H1 (cell line): Measurements from ENCODE around the gene PCDHB5. TPM values are rescaled to one million over a fixed set of nuclear protein-coding genes. Genes with fewer than 3 reads are reported as not detected.
"Not testable (repeated sequence)": the region's sequence is repeated elsewhere in the genome, so short reads cannot be mapped to it uniquely, and the experiment has no call there.

Source experiments
- CTCF ChIA-PET: fragments of 300-600 bp; sonication (Branson Sonifier 250); formaldehyde crosslinking; loops from one replicate; lab custom pipeline; 2021; ENCODE audit not compliant: partially characterized antibody; lab: Charles Lee
- POLR2A ChIA-PET: fragments of 300-600 bp; sonication (Branson Sonifier 250); formaldehyde crosslinking; loops from one replicate; lab custom pipeline; 2021; ENCODE audit warnings: inconsistent platforms; ENCODE audit not compliant: partially characterized antibody; lab: Charles Lee
- DNase-seq, 2 experiments: peaks; one replicate each; pipeline versions ENCODE4 v3.0.0 to v3.0.0-alpha.2; 2010 to 2022; ENCODE audit warnings: low spot score in 2 of 2, low read depth in 1 of 2, mixed read lengths in 1 of 2
- FAIRE-seq: peaks from 2 replicates; lab custom pipeline; 2011; peaks lifted over from hg19 to GRCh38; lab: Jason Lieb, UNC
- H2AFZ ChIP-seq: 2 replicates; pipeline ENCODE4 v1.8.1; 2012; ENCODE audit warnings: low read length, inconsistent platforms
- H2AK5ac ChIP-seq: 2 replicates; pipeline ENCODE4 v1.6.1; 2013; ENCODE audit warnings: low read depth, low read length
- H2BK120ac ChIP-seq: replicated peaks from 2 replicates; pipeline ENCODE3; 2013; ENCODE audit warnings: low read depth, low read length, inconsistent platforms
- H2BK12ac ChIP-seq: 2 replicates; pipeline ENCODE4 v1.6.1; 2013; ENCODE audit warnings: low read depth, low read length
- H2BK15ac ChIP-seq: 2 replicates; pipeline ENCODE4 v1.6.1; 2013; ENCODE audit warnings: low read length
- H2BK20ac ChIP-seq: 2 replicates; pipeline ENCODE4 v1.6.1; 2013; ENCODE audit warnings: low read length
- H2BK5ac ChIP-seq: 2 replicates; pipeline ENCODE4 v1.6.1; 2013; ENCODE audit warnings: low read depth, low read length
- H3K14ac ChIP-seq: 2 replicates; pipeline ENCODE4 v1.6.1; 2013; ENCODE audit warnings: inconsistent platforms; ENCODE audit not compliant: insufficient read length
- H3K18ac ChIP-seq: 2 replicates; pipeline ENCODE4 v1.6.1; 2013; ENCODE audit warnings: low read length; ENCODE audit errors: extremely low read depth
- H3K23ac ChIP-seq: 2 replicates; pipeline ENCODE4 v1.6.1; 2013; ENCODE audit warnings: inconsistent platforms; ENCODE audit not compliant: insufficient read length
- H3K23me2 ChIP-seq: 2 replicates; pipeline ENCODE4 v1.6.1; 2013; ENCODE audit warnings: low read depth, low read length
- H3K27ac ChIP-seq: 2 replicates; pipeline ENCODE4 v1.6.1; 2011; ENCODE audit warnings: low read depth, low read length, inconsistent platforms
- H3K27me3 ChIP-seq, 4 experiments: replicated peaks in 1 of 4; 1 replicate in 1 of 4; 2 replicates in 3 of 4; pipeline versions ENCODE4 v1.6.1 to v1.8.1; 2011 to 2013; ENCODE audit warnings: low read length in 3 of 4, mild to moderate bottlenecking in 3 of 4, inconsistent platforms in 2 of 4, mixed read lengths in 2 of 4, moderate library complexity in 1 of 4; ENCODE audit not compliant: control insufficient read depth in 3 of 4, insufficient read depth in 3 of 4; ENCODE audit errors: extremely low read depth in 1 of 4
- H3K36me3 ChIP-seq, 4 experiments: 2 replicates each; pipeline versions ENCODE4 v1.6.1 to v1.8.1; 2011 to 2013; ENCODE audit warnings: mild to moderate bottlenecking in 4 of 4, low read length in 3 of 4, moderate library complexity in 2 of 4, control low read depth in 1 of 4, inconsistent platforms in 1 of 4; ENCODE audit not compliant: insufficient read depth in 4 of 4, control insufficient read depth in 2 of 4
- H3K4ac ChIP-seq: replicated peaks from 2 replicates; pipeline ENCODE3; 2013; ENCODE audit warnings: low read length, low read depth, mixed read lengths, inconsistent platforms; ENCODE audit not compliant: insufficient read length
- H3K4me1 ChIP-seq, 4 experiments: replicated peaks in 1 of 4; 1 replicate in 1 of 4; 2 replicates in 3 of 4; pipeline versions ENCODE4 v1.6.1 to v1.8.1; 2011 to 2013; ENCODE audit warnings: low read length in 3 of 4, inconsistent platforms in 2 of 4, mixed read lengths in 1 of 4; ENCODE audit not compliant: insufficient read depth in 4 of 4, control insufficient read depth in 3 of 4
- H3K4me2 ChIP-seq, 2 experiments: 2 replicates each; pipeline versions ENCODE4 v1.6.1 to v1.8.1; 2011 to 2013; ENCODE audit warnings: low read depth in 2 of 2, low read length in 2 of 2, control low read depth in 1 of 2, inconsistent platforms in 1 of 2, mild to moderate bottlenecking in 1 of 2; ENCODE audit not compliant: insufficient read depth in 1 of 2
- H3K4me3 ChIP-seq, 4 experiments: fragments of 200-600, 300-600 bp in 1 of 4; sonication (generic), shearing (Covaris generic), sonication (Bioruptor Twin) in 1 of 4; 2 replicates each; pipeline versions ENCODE4 v1.5.1 to v1.8.1; 2011 to 2016; ENCODE audit warnings: low read length in 4 of 4, low read depth in 3 of 4, control low read depth in 2 of 4, inconsistent platforms in 2 of 4, mild to moderate bottlenecking in 2 of 4, mixed read lengths in 1 of 4, moderate library complexity in 1 of 4; ENCODE audit not compliant: insufficient read depth in 2 of 4; ENCODE audit errors: extremely low read depth in 1 of 4
- H3K56ac ChIP-seq: replicated peaks from 2 replicates; pipeline ENCODE3; 2013; ENCODE audit warnings: low read depth, mild to moderate bottlenecking, mixed read lengths, low read length, inconsistent platforms; ENCODE audit not compliant: insufficient read length
- H3K79me1 ChIP-seq: 2 replicates; pipeline ENCODE4 v1.6.1; 2013; ENCODE audit warnings: low read depth, low read length, control low read depth
- H3K79me2 ChIP-seq, 2 experiments: 2 replicates each; pipeline versions ENCODE4 v1.6.1 to v1.8.1; 2012 to 2013; ENCODE audit warnings: low read length in 2 of 2, mild to moderate bottlenecking in 2 of 2, inconsistent platforms in 1 of 2; ENCODE audit not compliant: insufficient read depth in 2 of 2, control insufficient read depth in 1 of 2
- H3K9ac ChIP-seq, 4 experiments: replicated peaks in 1 of 4; 1 replicate in 1 of 4; 2 replicates in 3 of 4; pipeline versions ENCODE4 v1.6.1 to v1.8.1; 2011 to 2013; ENCODE audit warnings: low read depth in 3 of 4, low read length in 3 of 4, control low read depth in 2 of 4, mild to moderate bottlenecking in 2 of 4, moderate library complexity in 2 of 4, inconsistent platforms in 1 of 4; ENCODE audit errors: extremely low read depth in 1 of 4
- H3K9me3 ChIP-seq, 2 experiments: 2 replicates each; pipeline versions ENCODE4 v1.6.1 to v1.8.1; 2012 to 2013; ENCODE audit warnings: mild to moderate bottlenecking in 2 of 2, moderate library complexity in 2 of 2, control low read depth in 1 of 2, inconsistent platforms in 1 of 2, low read depth in 1 of 2, low read length in 1 of 2, mixed read lengths in 1 of 2; ENCODE audit not compliant: insufficient read depth in 2 of 2
- H4K20me1 ChIP-seq, 2 experiments: replicated peaks in 1 of 2; 2 replicates each; pipeline versions ENCODE3 to v1.8.1; 2011 to 2013; ENCODE audit warnings: inconsistent platforms in 2 of 2, low read length in 2 of 2, mild to moderate bottlenecking in 1 of 2; ENCODE audit not compliant: insufficient read depth in 2 of 2, control insufficient read depth in 1 of 2
- H4K5ac ChIP-seq: 2 replicates; pipeline ENCODE4 v1.6.1; 2013; ENCODE audit warnings: low read length, low read depth, mixed read lengths, inconsistent platforms; ENCODE audit not compliant: insufficient read length
- H4K8ac ChIP-seq: 2 replicates; pipeline ENCODE4 v1.8.0; 2013; ENCODE audit warnings: mild to moderate bottlenecking, moderate library complexity, low read length, inconsistent platforms; ENCODE audit not compliant: insufficient read depth; ENCODE audit errors: extremely low read depth
- H4K91ac ChIP-seq: replicated peaks from 2 replicates; pipeline ENCODE3; 2013; ENCODE audit warnings: low read length, mixed read lengths, inconsistent platforms; ENCODE audit not compliant: insufficient read length
- WGBS, 2 experiments: shearing (Covaris generic) in 1 of 2; methylation state at CpG; one replicate each; pipeline versions ENCODE4 v1.1.6 to v1.1.7; 2013 to 2015; ENCODE audit warnings: low lambda C conversion rate in 2 of 2, mixed read lengths in 2 of 2, inconsistent platforms in 1 of 2, low coverage in 1 of 2, missing lambda C conversion rate in 1 of 2; ENCODE audit not compliant: insufficient replicate concordance in 2 of 2, insufficient coverage in 1 of 2, insufficient read length in 1 of 2; ENCODE audit errors: extremely low coverage in 1 of 2, missing lambda C conversion rate in 1 of 2; 5-methylcytosine and 5-hydroxymethylcytosine counted together
- polyA plus RNA-seq, 7 experiments: library from polyadenylated mRNA; depleted of rRNA in 3 of 7; stranded (reverse) in 5 of 7; unstranded in 2 of 7; fragments of >200 nt in 5 of 7; fragments of 200-250 nt in 2 of 7; gene quantifications; 1 replicate in 5 of 7; 2 replicates in 1 of 7; 4 replicates in 1 of 7; pipeline versions ENCODE4 v1.2.1 to v1.2.3, GENCODE V29; 2011 to 2013; ENCODE audit warnings: missing spikeins in 2 of 7, mixed read lengths in 2 of 7
- total RNA-seq: library from RNA; stranded (reverse); fragmentation: NEBNext Ultra II Directional; extraction: Animal tissue kit (Norgen Biotek cat#: 25700); gene quantifications from 2 replicates; pipeline ENCODE4 v1.2.1, GENCODE V29; 2021

The PCDHB5 gene
- total and polyA plus RNA-seq, 2 of the 8 experiments (the other 6 are each of a cell fraction or from before 2014, with no cell fraction given) = 2.4 to 8.2 TPM

DNA sequence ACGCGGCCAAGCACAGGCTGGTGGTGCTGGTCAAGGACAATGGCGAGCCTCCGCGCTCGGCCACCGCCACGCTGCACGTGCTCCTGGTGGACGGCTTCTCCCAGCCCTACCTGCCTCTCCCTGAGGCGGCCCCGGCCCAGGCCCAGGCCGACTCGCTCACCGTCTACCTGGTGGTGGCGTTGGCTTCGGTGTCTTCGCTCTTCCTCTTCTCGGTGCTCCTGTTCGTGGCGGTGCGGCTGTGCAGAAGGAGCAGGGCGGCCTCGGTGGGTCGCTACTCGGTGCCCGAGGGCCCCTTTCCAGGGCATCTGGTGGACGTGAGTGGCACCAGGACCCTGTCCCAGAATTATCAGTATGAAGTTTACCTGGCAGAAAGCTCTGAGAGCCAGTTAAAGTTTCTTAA is 22.9 kb downstream of the PCDHB5 start:
- H3K23me2 ChIP-seq, FAIRE-seq, DNase-seq, H3K4me3 ChIP-seq, H3K14ac ChIP-seq, H4K20me1 ChIP-seq, H3K79me2 ChIP-seq, H4K5ac ChIP-seq, H4K91ac ChIP-seq, H3K56ac ChIP-seq, H3K9me3 ChIP-seq, H3K79me1 ChIP-seq, H3K9ac ChIP-seq, H3K18ac ChIP-seq, H3K4ac ChIP-seq, H2BK5ac ChIP-seq, H2AFZ ChIP-seq, H2BK20ac ChIP-seq, H2BK15ac ChIP-seq, H2AK5ac ChIP-seq, H3K36me3 ChIP-seq, H3K4me1 ChIP-seq, H3K27ac ChIP-seq, POLR2A ChIA-PET, H3K27me3 ChIP-seq, H3K4me2 ChIP-seq, H2BK120ac ChIP-seq, H4K8ac ChIP-seq, H3K23ac ChIP-seq, H2BK12ac ChIP-seq: not testable (repeated sequence)
- CTCF ChIA-PET = interaction anchor here (0.6 to 1.6 kb wide), 5 partner anchors 12 to 34 kb away, joined by 3 to 9 read pairs (median 6); partner anchors contain the start of genes PCDHB10, PCDHB5 and PCDHB9
- WGBS, 2 experiments = 94% methylated on average over 20 of the region's 28 CpGs; no CpG with 5 or more reads in 1 of the 2 experiments
